ENCODE results near the gene EIF4E2. TPM values are rescaled to one million over a fixed set of nuclear protein-coding genes. Genes with fewer than 3 reads are reported as not detected.

EIF4E2 gene
- total RNA-seq, 3 donors from 2014 or later = 31.6 to 57.4 (median 36.1) TPM

- Histone ChIP-seq H3K36me3 (no peaks in the 10 kb centered on the region), H3K27ac (peak overlapping the region in 1 of 2 donors; percentile 66), H3K4me3 (no peak overlapping the region), H3K4me1 (no peaks in the 10 kb centered on the region), H3K27me3 (no peaks in the 10 kb centered on the region), H3K9me3 (no peaks in the 10 kb centered on the region)
- no peak for TF ChIP-seq POLR2AphosphoS5 (IDR thresholded peaks at IDR 0.05)
- TF ChIP-seq POLR2A (IDR thresholded peaks at IDR 0.05) = no peak
- TF ChIP-seq CTCF (IDR thresholded peaks at IDR 0.05) = no peak
- intact Hi-C loops (cut with DNase I; ENCODE audit: low total_unique reads) = no loop called here
- DNase-seq (ENCODE audit: low spot score in 2 of 2) = no peak
Measured at GRCh38 chr2:232593982-232594381, 43.5 kb downstream of the EIF4E2 start.

- no peaks in the 10 kb centered on the region for H3K9me3 ChIP-seq
- intact Hi-C loops (cut with DNase I; ENCODE audit: low total_unique reads) = no loop called here
- H3K4me3 ChIP-seq = no peak overlapping the region
- no peaks in the 10 kb centered on the region for H3K27me3 ChIP-seq
- no peaks in the 10 kb centered on the region for H3K36me3 ChIP-seq
- no peaks in the 10 kb centered on the region for H3K4me1 ChIP-seq
- TF ChIP-seq POLR2A (IDR thresholded peaks at IDR 0.05) (no peak), CTCF (IDR thresholded peaks at IDR 0.05) (no peak), POLR2AphosphoS5 (IDR thresholded peaks at IDR 0.05) (no peak)
- H3K27ac ChIP-seq = no peak overlapping the region
- DNase-seq (ENCODE audit: low spot score in 2 of 2) = no peak
Measured at GRCh38 chr2:232597362-232598079, 47.0 kb downstream of the EIF4E2 start.

GRCh38 chr2:232598293-232598692, 47.8 kb downstream of the EIF4E2 start:
- Histone ChIP-seq H3K36me3 (no peaks in the 10 kb centered on the region), H3K4me3 (no peak overlapping the region), H3K27ac (no peak overlapping the region), H3K4me1 (no peaks in the 10 kb centered on the region), H3K27me3 (no peaks in the 10 kb centered on the region), H3K9me3 (no peaks in the 10 kb centered on the region)
- DNase-seq (ENCODE audit: low spot score in 2 of 2) = no peak
- intact Hi-C loops (cut with DNase I; ENCODE audit: low total_unique reads) = no loop called here
- no peak for TF ChIP-seq CTCF (IDR thresholded peaks at IDR 0.05)
- TF ChIP-seq POLR2AphosphoS5 (IDR thresholded peaks at IDR 0.05) = no peak
- no peak for TF ChIP-seq POLR2A (IDR thresholded peaks at IDR 0.05)

- no peaks in the 10 kb centered on the region for H3K9me3 ChIP-seq
- H3K27me3 ChIP-seq = no peaks in the 10 kb centered on the region
- no peak for TF ChIP-seq POLR2AphosphoS5 (IDR thresholded peaks at IDR 0.05)
- intact Hi-C loops (cut with DNase I; ENCODE audit: low total_unique reads) = no loop called here
- no peak overlapping the region for H3K4me3 ChIP-seq
- no peaks in the 10 kb centered on the region for H3K36me3 ChIP-seq
- no peak for DNase-seq (ENCODE audit: low spot score in 2 of 2)
- no peaks in the 10 kb centered on the region for H3K4me1 ChIP-seq
- H3K27ac ChIP-seq = no peak overlapping the region
Measured at GRCh38 chr2:232600053-232600773, 49.7 kb downstream of the EIF4E2 start.

GRCh38 chr2:232603283-232603682, 52.8 kb downstream of the EIF4E2 start:
- no peaks in the 10 kb centered on the region for H3K9me3 ChIP-seq
- H3K4me1 ChIP-seq = no peaks in the 10 kb centered on the region
- TF ChIP-seq POLR2AphosphoS5 (IDR thresholded peaks at IDR 0.05) (no peak), CTCF (IDR thresholded peaks at IDR 0.05) (no peak), POLR2A (IDR thresholded peaks at IDR 0.05) (no peak)
- H3K27me3 ChIP-seq = no peaks in the 10 kb centered on the region
- H3K27ac ChIP-seq = no peak overlapping the region
- DNase-seq (ENCODE audit: low spot score in 2 of 2) = no peak
- H3K4me3 ChIP-seq = no peak overlapping the region
- intact Hi-C loops (cut with DNase I; ENCODE audit: low total_unique reads) = no loop called here
- H3K36me3 ChIP-seq = no peaks in the 10 kb centered on the region

All from breast epithelium (tissue), 4 donors.